HG02884 (cell line): ENCODE results near the gene ANKRD22.
"Not testable (repeated sequence)": the region's sequence is repeated elsewhere in the genome, so short reads cannot be mapped to it uniquely, and the experiment has no call there.

Source experiments
- ATAC-seq: cut with Tn5 transposase; IDR thresholded peaks from one replicate; pipeline ENCODE4 v1.9.1; 2021; ENCODE audit warnings: mild to moderate bottlenecking, moderate library complexity; ENCODE audit not compliant: unreplicated experiment

Gene ANKRD22

DNA sequence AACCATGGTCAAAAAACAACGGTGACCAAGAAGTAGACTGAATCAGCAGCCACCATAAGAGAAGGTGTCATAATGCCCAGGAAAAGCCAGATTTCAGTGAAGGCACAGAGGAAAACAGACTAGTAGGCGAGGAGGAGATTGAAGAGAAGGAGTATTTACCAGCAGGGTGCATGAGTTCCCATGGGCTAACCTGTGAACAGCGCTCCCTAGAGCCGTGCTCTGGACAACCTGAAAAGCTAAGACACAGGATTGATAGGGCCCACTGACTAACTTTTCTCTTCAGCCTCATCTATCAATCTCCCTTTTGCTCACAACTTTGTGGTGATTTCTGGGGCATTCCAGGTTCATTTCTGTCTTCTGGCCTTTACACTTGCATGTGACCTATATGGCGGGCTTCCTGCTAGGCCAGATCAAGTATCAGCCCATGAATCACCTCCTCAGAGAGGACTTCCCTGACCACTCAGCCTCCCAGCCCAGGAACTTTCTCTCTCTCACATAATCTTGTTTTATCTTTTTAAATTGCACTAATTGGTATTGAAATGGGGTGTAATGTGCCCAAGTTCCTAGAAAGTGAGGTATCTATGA, 12.8 kb downstream of the ANKRD22 start:
- ATAC-seq, result no peak

DNA sequence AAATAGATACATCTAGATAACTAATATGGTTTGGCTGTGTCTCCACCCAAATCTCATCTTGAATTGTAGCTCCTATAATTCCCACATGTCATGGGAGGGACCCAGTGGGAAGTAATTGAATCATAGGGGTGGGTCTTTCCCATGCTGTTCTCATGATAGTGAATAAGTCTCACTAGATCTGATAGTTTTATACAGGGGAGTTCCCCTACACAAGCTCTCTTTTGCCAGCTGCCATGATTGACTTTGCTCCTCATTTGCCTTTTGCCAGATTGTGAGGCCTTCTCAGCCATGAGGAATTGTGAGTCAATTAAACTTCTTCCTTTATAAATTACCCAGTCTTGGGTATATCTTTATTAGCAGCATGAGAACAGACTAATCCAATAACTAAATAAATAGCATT, 14.0 kb downstream of the ANKRD22 start:
- not testable (repeated sequence) for ATAC-seq

DNA sequence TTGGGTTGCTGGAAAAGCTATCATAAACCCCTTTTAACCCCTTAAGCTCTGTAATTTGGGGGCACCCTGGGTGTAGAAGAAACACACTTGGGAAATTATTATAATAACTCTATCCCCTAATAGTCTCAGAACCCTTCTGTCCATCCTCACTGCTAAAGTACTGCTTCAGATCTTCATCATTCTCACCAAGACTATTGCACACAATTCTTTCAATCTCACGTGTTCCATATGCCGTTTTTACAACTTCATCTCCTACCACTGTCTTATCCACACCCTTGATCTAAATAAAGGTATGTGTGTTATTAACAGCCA, 15.8 kb downstream of the ANKRD22 start:
- no peak for ATAC-seq

DNA sequence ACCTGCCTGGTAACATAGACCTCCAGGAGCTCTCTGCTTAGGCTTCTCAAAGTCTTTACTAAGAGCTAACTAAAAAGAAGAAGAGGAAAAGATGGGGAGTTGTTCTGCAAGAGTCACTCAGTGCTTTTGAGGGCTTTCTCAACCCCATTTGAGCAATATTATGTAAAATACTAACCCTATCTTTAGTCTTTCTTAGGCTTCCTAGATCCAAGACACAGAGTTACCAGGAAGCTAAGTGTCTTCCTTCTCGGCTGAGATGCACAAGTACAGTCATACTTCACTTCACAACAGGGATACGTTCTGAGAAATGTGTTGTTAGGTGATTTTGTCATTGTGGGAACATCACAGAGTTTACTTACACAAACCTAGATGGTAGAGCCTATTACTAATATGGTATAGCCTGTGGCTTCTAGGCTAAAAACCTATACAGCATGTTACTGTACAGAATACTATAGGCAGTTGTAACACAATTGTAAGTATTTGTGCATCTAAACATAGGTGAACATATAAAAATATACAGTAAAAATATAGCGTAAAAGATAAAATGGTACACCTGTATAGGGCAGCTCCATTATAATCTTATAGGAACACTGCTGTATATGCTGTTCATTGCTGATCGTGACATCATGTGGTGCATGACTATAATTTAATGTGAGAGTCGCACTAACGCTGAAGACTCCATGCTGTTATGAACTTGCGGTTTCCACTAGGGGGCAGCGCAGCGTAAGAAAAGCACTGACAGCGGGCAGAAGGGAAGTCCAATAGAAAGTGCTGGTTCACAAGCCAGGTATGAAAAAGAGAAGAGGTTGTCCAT, 16.3 kb downstream of the ANKRD22 start:
- ATAC-seq, result peak; percentile 77

DNA sequence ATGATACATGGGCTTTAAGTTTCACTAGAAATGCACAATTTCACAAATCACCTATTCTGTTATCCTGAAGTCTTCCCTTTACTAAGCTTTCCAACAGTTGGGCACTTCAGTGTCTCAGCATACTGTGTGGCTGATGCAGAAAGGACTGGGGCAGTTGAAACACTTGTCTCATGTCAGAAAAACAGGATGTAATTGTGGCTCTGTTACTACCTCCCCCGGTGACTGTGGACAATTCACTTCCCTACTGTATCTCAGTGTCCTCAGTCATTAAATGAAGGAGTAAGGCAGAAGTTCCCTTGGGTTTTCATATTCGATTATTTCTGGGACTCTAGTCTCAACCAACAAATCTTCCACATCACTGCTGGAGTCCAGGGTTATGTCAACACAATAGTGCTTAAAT, 17.9 kb downstream of the ANKRD22 start:
- ATAC-seq, result no peak

DNA sequence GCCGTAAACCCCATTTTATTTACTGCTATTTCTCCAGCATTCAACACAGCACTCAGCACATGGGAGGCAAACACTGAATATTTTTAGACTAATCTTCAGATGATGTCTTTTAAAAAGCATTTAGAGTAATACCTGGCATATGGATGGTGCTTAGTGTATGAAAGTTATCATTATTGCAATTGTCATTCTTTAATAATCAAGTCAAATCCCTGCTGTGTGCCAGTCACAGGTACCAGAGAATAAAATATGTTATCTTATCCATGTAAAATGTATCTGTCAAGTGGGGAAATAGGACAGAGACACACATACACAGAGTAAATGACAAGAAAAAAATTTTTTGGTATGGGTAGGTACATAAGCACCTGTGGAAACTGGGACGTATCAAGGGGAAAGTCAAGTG, 18.5 kb downstream of the ANKRD22 start:
- ATAC-seq, result no peak

DNA sequence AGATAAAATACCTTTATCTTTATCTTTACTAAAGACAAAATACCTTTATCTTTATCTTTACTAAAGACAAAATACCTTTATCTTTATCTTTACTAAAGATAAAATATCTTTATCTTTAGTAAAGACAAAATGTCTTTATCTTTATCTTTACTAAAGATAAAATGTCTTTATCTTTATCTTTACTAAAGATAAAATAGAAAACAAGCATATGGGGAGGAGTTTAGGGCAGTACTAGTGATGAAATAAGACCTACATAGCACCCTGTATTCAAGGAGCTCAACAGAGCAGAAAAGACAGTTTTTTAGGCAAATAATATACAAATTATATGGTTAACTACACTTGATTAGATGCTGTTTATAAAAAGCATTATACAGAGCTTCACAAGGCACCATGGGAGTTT, 19.3 kb downstream of the ANKRD22 start:
- no peak for ATAC-seq

DNA sequence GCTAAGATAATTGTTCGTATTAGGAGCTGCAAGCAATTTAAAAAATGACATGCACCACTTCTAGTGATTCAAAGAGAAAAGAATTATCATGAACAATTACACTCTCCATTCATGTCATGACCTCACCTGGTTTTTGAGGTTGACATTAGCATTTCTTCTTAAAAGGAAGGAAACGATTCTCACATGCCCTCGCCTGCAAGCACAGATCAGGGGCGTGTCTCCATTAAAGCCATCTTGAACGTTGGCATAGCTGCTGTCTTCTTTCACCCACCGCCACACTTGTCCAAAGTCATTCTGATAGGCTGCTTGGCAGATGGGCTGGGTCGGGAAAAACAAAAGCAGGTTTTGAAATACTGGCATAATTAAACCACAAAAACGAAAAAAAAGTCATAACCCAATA, 19.9 kb downstream of the ANKRD22 start:
- no peak for ATAC-seq

DNA sequence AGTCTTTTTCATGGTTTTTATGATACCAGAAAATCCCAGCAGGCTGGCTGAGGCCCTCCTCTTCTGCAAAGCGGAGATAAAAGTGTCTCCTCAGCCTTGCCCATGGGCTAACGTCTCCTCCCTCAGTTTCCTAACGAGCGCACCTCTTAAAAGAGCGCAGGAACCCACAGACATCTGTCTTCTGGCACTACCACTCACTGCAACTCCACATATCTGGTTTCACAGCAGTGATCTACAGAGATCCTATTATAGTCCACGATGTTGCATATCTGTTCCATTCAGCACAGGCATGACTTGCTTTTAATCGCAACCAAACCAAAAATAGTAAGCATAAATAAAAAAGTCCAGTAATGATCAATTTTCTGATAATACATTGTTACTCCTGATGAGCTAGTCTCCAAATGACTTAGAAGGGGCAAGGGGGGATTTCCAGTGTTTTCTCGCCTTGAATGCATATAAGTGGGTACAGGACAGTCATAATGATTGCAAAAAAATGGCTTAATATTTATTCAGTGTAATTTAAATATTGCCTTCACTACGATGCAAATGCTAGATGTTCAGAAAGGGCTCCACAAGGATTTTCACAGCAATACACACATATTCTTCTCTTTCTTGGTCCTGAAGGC, 20.9 kb downstream of the ANKRD22 start:
- no peak for ATAC-seq

DNA sequence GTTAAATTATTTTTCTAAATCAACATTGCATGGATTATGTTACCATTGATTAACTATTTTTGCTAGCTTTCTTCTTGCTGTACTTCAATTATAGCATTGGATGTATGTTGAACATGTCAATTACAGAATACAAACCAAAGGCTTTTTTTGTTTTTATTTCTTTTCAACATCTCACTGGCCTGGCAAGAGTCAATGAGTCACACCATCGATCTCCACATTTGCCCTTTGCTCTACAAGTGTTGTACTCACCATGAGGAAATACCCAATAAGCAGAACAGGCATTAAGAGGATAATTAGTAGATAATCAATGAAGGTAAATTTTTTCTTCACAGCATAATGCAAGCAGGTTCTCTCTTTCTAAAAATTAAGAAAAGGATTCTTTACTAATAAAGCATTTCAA, 23.3 kb downstream of the ANKRD22 start:
- ATAC-seq, result no peak

DNA sequence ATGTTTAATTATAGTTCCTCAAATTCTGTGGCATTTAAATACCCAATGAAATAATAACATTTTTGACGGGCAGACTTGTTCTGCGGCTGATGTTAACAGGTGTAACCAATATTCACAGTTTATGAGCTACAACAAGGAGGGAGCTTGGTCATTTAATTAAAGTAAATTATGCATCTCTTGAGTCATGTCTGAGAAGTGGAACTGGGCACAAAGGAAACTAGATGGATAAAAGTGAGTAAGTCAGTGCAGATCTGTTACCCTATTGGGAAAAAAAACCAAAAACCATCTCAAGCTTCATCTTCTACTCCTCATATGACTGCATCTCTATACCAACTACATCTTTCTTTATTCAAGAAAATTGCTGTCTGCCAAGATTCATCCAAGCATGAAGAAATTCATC, 24.0 kb downstream of the ANKRD22 start:
- ATAC-seq, result no peak

DNA sequence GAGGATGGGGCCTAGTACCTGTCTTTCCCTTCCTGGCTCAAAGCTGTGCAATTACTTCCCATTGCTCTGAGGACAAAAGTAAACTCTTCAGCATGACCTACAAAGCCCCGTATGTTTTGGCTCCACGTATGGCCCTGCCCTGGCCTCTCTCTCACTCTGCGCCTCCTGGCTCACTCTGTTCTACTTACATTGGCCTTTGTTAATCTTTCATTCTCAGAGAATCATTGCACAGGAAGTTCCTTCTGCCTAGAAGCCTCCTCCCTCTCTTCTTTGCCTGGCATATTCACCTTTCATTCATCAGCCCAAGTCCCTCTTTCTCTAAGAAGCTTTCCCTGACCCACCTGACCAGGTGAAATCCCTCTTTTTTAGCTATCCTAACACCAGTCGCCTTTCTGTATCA, 25.3 kb downstream of the ANKRD22 start:
- ATAC-seq, result no peak

DNA sequence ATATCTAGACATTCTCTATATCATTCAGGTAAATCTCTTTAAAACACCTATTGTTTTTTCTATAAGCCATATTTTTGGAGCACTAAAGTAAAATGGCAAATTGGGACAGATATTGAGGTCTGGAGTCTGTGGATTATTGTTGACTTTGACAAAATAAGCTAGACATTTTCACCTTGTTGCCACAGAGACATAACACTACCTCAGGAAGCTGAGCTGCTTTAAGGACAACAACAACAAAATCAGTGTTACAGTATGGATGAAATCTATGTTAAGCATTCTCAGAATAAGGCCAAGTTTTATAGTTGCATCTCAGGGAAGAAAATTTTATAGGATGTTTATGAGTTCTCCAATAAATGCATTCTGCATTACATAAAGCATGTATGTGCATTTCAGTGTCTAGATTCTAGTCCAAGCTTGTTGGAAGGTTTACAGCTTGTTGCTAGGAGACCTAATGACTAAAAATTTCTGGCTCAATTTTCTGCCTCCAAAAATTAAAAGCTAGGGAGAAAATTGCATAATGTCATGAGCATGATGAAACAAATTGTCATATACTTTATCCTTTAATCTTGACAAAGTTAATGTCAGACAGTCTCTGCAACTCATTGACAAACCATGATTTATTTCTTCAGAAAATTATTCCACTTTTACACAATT, 30.8 kb downstream of the ANKRD22 start:
- ATAC-seq, result no peak

DNA sequence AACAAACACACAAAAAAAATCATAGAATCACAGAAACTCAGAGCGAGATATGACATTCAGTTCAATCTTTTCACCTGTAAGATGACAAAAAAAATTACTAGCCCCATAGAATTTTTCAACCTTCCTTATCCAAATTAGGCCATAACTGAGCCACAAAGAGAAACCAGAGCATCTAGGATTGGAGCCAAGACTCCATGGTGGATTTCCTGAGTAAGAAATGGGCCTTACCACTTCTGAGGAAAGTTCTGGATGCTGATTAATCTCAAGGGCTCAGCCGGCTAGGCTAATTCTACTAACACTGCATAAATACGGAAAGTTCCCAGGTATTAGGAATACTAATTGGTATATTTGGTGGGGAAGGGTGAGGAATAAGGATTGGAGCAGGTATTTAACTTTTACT, 32.4 kb downstream of the ANKRD22 start:
- no peak for ATAC-seq

DNA sequence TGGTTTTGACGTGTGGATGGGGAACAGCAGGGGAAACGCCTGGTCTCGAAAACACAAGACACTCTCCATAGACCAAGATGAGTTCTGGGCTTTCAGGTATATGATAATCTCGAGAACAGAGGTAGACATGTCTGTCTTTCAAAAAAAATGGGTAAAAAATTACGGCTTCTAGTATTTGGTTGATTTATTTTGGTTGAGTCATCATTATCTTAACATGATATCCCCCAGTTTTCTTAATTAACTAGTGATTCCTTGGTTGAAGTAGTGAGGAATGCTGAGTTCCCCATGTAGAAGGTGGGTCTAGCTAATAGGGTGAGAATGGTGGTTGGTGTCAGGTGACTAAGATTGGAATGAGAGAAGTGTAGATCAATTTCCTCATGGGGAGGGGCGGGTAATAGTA, 38.4 kb downstream of the ANKRD22 start:
- ATAC-seq, result no peak

DNA sequence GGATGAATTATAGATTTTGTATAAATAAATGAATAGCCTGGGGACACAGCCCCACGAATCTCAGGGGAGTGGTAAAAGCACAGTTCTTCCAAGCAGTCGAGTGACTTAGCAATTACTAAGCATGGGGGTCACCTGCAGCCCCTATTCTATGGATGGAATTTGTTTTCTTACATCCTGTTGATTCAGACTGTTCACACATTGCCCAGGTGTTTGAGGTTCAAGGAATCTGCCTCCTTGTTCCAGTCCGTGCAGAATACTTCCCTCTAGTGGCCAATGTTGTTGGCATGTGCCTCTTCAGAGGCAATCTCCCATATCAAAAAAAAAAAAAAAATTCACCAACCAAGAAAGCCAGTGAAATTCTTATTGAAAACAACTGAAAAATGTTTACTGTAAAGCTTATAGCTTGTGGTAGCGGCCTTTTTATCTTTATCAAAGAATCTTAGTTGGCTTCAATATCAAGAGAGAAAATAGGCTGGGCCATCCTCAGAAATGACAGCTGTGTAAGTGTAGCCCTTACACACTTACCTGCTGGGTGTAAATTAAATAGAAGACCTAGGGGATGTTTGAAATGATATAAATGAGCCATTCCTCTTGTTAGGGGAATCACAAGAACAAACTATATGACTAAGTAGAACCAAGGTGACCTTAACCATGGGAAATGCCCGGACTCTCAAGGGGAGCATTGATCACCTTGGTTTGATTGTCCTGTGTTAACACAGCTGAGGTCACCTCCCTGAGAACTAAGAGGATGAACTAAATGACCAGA, 41.3 kb downstream of the ANKRD22 start:
- no peak for ATAC-seq

DNA sequence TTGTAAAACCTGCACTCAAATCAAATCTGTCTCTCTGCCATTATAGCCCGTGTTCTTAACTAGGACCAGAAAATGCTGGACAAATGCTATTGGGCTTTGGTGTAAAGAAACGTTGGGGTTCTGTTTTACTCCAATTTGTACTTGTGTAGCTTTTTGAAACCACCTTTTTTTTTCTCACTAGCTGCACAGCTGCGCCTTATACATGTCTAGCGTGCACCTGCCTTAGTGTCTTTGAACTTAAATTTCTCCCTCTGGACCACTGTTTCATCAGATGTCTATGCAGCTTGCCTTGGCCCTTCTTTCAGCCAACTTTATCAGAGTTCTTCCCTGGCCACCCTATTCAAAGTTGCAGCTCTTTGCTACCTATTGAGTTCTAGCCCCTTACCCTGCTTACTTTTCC, 42.0 kb downstream of the ANKRD22 start:
- ATAC-seq, result no peak

DNA sequence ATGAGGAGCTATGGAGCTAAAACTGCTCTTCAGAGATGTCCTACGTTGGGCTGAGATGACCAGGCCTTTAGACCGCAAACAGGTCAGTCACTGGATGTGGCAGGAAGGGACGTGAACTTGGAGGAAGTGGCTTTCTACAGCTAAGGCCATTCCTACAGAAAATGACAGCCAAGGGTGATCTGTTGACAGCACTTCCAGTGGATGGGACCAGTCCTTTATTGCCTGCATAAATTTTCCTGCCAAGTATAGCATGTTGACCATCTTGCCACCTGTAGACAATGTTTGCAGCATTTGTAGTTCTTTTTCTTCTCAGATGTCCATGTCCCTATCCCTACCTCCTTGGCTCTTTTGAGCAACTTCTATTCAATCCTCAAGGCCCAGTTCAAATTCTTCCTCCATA, 45.7 kb downstream of the ANKRD22 start:
- no peak for ATAC-seq

DNA sequence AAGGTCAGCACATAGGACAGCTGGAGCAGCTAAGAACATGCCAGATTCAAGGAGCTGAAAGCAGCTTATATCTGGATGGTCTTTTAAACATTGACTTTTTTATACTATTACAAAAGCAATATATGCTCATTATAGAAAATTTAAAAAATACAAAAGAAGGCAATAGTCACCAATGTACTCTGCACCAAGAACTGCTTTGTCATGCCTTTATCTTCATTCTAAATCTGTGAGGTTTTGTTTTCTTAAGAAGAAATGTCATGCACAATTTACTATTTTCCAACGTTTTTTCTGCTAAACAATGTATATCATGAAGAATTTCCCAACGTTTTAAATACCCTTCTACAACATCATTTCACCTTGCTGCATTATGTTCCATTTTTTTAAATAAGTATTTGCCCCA, 46.3 kb downstream of the ANKRD22 start:
- ATAC-seq, result no peak

DNA sequence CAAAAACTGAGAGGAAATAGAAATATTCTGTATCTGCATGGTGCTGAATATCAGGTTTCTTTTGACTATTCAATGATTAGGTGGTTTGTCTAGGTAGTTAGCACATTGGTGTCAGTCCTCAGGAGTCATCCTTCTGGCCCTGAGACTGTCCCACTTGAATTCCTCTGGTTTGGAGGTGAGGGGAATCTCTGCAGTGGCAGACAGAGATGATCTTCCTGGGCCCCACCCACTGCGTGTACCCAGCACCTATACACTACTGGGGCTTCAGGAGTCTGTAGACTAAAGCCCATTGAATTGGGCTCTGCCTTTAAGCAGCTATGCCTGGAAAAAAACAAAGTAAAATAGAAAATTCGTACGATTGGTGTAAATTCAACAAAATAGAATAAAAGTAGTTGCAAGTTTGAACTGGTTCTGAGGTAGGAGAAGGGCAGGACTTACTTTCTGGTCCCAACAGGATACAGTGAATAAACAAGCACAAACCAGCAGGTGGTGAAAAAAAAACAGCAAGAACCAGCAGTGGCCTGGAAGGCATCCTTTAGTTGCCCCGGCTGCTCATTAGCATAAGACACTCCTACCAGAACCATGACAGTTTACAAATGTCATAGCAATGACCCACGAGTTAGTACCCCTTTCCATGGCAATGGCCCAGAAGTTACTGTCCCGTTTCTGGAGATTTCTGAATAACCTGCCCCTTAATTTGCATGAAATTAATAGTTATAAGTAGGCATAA, 47.4 kb downstream of the ANKRD22 start:
- ATAC-seq, result no peak

DNA sequence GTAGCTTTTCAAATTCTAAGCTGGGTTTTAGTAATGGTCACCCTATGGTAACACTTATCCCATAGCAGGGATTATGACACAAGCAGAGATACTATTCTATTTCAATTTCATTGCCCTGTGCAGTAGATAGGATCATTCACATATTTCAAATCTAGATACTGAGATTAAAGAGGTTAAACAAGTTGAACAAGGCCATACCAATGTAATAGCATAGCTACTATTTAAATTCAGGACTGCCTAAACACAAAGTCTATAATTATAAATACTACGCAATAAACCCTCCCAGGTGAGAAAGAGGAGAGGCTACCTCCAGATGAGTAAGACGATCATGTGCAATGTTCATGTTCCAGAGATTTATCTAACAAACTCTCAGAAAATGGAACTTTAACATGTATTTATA, 48.0 kb downstream of the ANKRD22 start:
- no peak for ATAC-seq
